Coronary artery (tissue), 2 donors: ENCODE results near the gene POC1A.
"Not testable (repeated sequence)": the region's sequence is repeated elsewhere in the genome, so short reads cannot be mapped to it uniquely, and the experiment has no call there.

Experiments used
- DNase-seq: peaks from one replicate; pipeline ENCODE4 v3.0.0-alpha.2; 2017; ENCODE audit warnings: low spot score
- H3K27ac ChIP-seq, 2 donors: fragments of 200-600 bp; sonication (generic); one replicate each; pipeline ENCODE4 v1.5.1; 2016 to 2019
- H3K4me3 ChIP-seq: fragments of 200-600 bp; sonication (generic); 2 replicates; pipeline ENCODE4 v1.5.1; 2016; ENCODE audit warnings: mild to moderate bottlenecking, moderate library complexity
- CTCF ChIP-seq: fragments of 200-600 bp; sonication (generic); IDR thresholded peaks from one replicate; pipeline ENCODE4 v1.5.1; 2019; ENCODE audit warnings: antibody characterized with exemption

Gene POC1A

GRCh38 chr3:52047295-52047960 is 106.8 kb downstream of the POC1A start:
- peak overlapping the region; percentile 89 to 94 for H3K27ac ChIP-seq
- no peak for TF ChIP-seq CTCF
- no peak for DNase-seq
- H3K4me3 ChIP-seq: peak overlapping the region; percentile 5

GRCh38 chr3:52046902-52047239 is 107.4 kb downstream of the POC1A start:
- no peak for DNase-seq
- Histone ChIP-seq H3K4me3 (peak overlapping the region; percentile 5), H3K27ac (peak overlapping the region; percentile 89 to 94)
- TF ChIP-seq CTCF: no peak

- no peak for TF ChIP-seq CTCF
- peak; percentile 94 for DNase-seq
- H3K27ac ChIP-seq: peak overlapping the region; percentile 89 to 94
- H3K4me3 ChIP-seq: peak overlapping the region; percentile 5
Observed at GRCh38 chr3:52046186-52046901, 107.9 kb downstream of the POC1A start.

GRCh38 chr3:52044869-52045619 is 109.2 kb downstream of the POC1A start:
- H3K27ac ChIP-seq: peak overlapping the region in 1 of 2 donors; percentile 89
- no peak for TF ChIP-seq CTCF

GRCh38 chr3:52043750-52044149 is 110.5 kb downstream of the POC1A start:
- Histone ChIP-seq H3K4me3 (no peak overlapping the region), H3K27ac (peak overlapping the region in 1 of 2 donors; percentile 89)
- no peak for DNase-seq
- TF ChIP-seq CTCF: no peak

More at GRCh38 chr3:52044869-52045619, 109.2 kb downstream of the POC1A start:
- H3K4me3 ChIP-seq: no peak overlapping the region
- DNase-seq: no peak

- DNase-seq, H3K27ac ChIP-seq, H3K4me3 ChIP-seq: not testable (repeated sequence)
Observed at GRCh38 chr3:52043039-52043438, 111.2 kb downstream of the POC1A start.

- H3K4me3 ChIP-seq: no peak overlapping the region
- H3K27ac ChIP-seq: peak overlapping the region in 1 of 2 donors; percentile 56
- DNase-seq: no peak
- no peak for TF ChIP-seq CTCF
Observed at GRCh38 chr3:52041118-52041731, 113.0 kb downstream of the POC1A start.
